ENCODE results near the gene BORCS5. TPM values are rescaled to one million over a fixed set of nuclear protein-coding genes. Genes with fewer than 3 reads are reported as not detected.

BORCS5 gene
- total and polyA plus RNA-seq, 2 experiments from 2014 or later: 11.3 to 12.6 TPM

DNA sequence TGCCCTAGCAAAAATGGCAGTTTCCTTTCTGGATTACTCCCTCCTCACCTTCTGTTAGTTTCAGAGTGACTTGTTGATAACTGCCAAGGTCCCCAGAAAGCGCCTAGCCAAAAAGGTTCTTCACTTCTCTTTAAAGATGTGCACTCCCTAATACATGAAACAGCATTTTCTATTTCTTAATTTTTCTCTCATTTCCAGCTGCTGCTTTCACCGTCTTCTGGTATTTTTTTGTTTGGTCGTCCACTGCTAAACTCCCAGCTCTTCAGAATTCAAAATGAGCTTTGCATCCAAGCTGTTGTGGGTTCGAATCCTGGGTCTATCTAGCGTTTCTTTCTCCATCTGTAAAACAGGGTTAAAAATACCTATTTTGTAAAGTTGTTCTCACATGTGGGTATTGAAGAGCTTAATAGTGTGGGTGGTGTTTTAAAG, 397 bp upstream of the BORCS5 start:
- Histone ChIP-seq H3K27me3 (ENCODE audit: insufficient read depth) (no peaks in the 10 kb centered on the region), H4K20me1 (replicated peaks; ENCODE audit: insufficient read depth) (no peaks in the 10 kb centered on the region), H3F3A (replicated peaks; ENCODE audit: low read depth) (peaks cover 8% of the 10 kb centered on the region; the same call in 1 of the 2 replicates), H3K27ac (ENCODE audit: low read depth) (no peak overlapping the region), H3K9me2 (ENCODE audit: insufficient read depth) (no peaks in the 10 kb centered on the region), H3K4me2 (peak overlapping the region; percentile 55), H3K79me2 (replicated peaks; ENCODE audit: insufficient read depth) (peaks cover 20% of the 10 kb centered on the region), H3K4me1 (ENCODE audit: insufficient read depth) (peaks cover 13% of the 10 kb centered on the region), H3K36me3 (ENCODE audit: insufficient read depth) (no peaks in the 10 kb centered on the region), H3K4me3 (peak overlapping the region; percentile 75), H2AFZ (0 out of 2 replicates have a peak overlapping the region, but pooled peaks have one; percentile 2)
- Mint-ChIP-seq H3K9me3 (no peaks in the 10 kb centered on the region), H3K4me1 (peaks cover 26% of the 10 kb centered on the region), H3K36me3 (ENCODE audit: low read depth) (no peaks in the 10 kb centered on the region), H3K27me3 (ENCODE audit: insufficient read depth, low read depth, poor library complexity) (peaks cover 4% of the 10 kb centered on the region), H3K27ac (peak overlapping the region; percentile 22; the same call in 1 of the 2 replicates), H3K4me3 (peak overlapping the region; percentile 95)
- no peak for TF ChIP-seq CREB1 (CRISPR knock-in tag; IDR thresholded peaks at IDR 0.05; ENCODE audit: low read depth)
- TF ChIP-seq STAT1 (IDR thresholded peaks at IDR 0.05; ENCODE audit: unreplicated experiment): no peak
- TF ChIP-seq POLR2AphosphoS5 (IDR thresholded peaks at IDR 0.05; ENCODE audit: low read depth): no peak
- ATAC-seq (no peak), DNase-seq (ENCODE audit: low spot score) (no peak)

DNA sequence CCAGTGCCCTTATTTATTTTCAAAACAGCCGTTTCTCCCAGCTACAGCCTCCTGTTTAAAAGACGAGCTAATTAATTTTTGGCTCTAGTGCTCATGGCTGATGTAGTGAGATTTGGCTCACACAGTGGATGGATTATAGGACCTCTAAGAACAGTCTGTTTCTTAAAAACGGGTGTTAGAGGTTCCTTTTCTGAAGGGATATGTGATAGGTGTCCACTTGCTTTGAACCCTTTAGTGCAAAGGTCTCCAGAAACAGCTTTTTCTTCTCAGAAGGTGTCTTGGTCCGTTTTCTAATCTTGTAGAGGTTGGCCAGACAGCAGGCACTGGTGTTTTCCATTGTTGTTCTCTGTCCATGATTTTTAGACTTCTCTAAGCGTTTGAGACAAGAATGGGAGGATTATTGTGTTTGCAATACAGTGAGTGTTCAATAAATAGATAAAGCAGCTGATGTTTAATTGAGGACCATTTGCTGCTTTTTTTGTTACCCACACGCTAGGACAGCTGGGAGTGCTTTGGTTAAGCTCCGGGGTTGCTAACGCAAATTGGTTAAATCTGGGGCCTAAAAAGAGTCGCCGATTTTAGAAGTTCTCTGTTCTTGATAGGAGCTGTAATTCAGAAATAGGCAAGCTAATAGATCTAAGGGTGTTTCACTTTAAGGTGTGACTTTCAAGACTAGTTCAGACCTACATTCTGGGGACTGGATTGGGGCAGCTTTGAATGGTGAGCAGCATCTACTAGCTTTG, 1.0 kb downstream of the BORCS5 start:
- no peaks in the 10 kb centered on the region for H3K9me2 ChIP-seq (ENCODE audit: insufficient read depth)
- no peak for ATAC-seq

More for the DNA sequence above, 1.0 kb downstream of the BORCS5 start:
- peak overlapping the region; percentile 64 for H3K27ac ChIP-seq (ENCODE audit: low read depth)
- H3K4me3 ChIP-seq: peak overlapping the region; percentile 75
- no peaks in the 10 kb centered on the region for H3K36me3 ChIP-seq (ENCODE audit: insufficient read depth)
- Mint-ChIP-seq H3K27me3 (ENCODE audit: insufficient read depth, low read depth, poor library complexity) (peaks cover 4% of the 10 kb centered on the region), H3K4me1 (peaks cover 26% of the 10 kb centered on the region), H3K4me3 (peak overlapping the region; percentile 95), H3K27ac (peak overlapping the region; percentile 90), H3K36me3 (ENCODE audit: low read depth) (no peaks in the 10 kb centered on the region), H3K9me3 (no peaks in the 10 kb centered on the region)
- no peaks in the 10 kb centered on the region for H4K20me1 ChIP-seq (replicated peaks; ENCODE audit: insufficient read depth)
- TF ChIP-seq, protein P1, sequence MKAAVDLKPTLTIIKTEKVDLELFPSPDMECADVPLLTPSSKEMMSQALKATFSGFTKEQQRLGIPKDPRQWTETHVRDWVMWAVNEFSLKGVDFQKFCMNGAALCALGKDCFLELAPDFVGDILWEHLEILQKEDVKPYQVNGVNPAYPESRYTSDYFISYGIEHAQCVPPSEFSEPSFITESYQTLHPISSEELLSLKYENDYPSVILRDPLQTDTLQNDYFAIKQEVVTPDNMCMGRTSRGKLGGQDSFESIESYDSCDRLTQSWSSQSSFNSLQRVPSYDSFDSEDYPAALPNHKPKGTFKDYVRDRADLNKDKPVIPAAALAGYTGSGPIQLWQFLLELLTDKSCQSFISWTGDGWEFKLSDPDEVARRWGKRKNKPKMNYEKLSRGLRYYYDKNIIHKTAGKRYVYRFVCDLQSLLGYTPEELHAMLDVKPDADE (IDR thresholded peaks at IDR 0.05): no peak
- TF ChIP-seq ZNF114 (CRISPR knock-in tag; IDR thresholded peaks at IDR 0.05) (no peak), NANOG (IDR thresholded peaks at IDR 0.05; ENCODE audit: borderline replicate concordance) (no peak), JUNB (IDR thresholded peaks at IDR 0.05; ENCODE audit: unreplicated experiment) (no peak), EZH2phosphoT487 (IDR thresholded peaks at IDR 0.05; ENCODE audit: unreplicated experiment) (no peak), POLR2AphosphoS5 (IDR thresholded peaks at IDR 0.05; ENCODE audit: low read depth) (no peak)
- TF ChIP-seq, protein P2, sequence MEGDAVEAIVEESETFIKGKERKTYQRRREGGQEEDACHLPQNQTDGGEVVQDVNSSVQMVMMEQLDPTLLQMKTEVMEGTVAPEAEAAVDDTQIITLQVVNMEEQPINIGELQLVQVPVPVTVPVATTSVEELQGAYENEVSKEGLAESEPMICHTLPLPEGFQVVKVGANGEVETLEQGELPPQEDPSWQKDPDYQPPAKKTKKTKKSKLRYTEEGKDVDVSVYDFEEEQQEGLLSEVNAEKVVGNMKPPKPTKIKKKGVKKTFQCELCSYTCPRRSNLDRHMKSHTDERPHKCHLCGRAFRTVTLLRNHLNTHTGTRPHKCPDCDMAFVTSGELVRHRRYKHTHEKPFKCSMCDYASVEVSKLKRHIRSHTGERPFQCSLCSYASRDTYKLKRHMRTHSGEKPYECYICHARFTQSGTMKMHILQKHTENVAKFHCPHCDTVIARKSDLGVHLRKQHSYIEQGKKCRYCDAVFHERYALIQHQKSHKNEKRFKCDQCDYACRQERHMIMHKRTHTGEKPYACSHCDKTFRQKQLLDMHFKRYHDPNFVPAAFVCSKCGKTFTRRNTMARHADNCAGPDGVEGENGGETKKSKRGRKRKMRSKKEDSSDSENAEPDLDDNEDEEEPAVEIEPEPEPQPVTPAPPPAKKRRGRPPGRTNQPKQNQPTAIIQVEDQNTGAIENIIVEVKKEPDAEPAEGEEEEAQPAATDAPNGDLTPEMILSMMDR (conservative IDR thresholded peaks at IDR 0.05; ENCODE audit: low read depth in 2 of 2): no peak
- H3K4me1 ChIP-seq (ENCODE audit: insufficient read depth): peaks cover 13% of the 10 kb centered on the region
- H3F3A ChIP-seq (replicated peaks; ENCODE audit: low read depth): peaks cover 8% of the 10 kb centered on the region; the same call in 1 of the 2 replicates
- H2AFZ ChIP-seq: peak overlapping the region; percentile 93
- no peaks in the 10 kb centered on the region for H3K27me3 ChIP-seq (ENCODE audit: insufficient read depth)
- DNase-seq (ENCODE audit: low spot score): no peak
- H3K4me2 ChIP-seq: peak overlapping the region; percentile 100
- H3K79me2 ChIP-seq (replicated peaks; ENCODE audit: insufficient read depth): peaks cover 20% of the 10 kb centered on the region
